HUDEP-2 (cell line): Measurements from ENCODE around the gene EEPD1.

Experiments used
- DNase-seq, 76 experiments: peaks; one replicate each; lab custom pipeline; 2025; ENCODE audit not compliant: unreplicated experiment in 76 of 76; lab: John Stamatoyannopoulos, UW

The EEPD1 gene

DNA sequence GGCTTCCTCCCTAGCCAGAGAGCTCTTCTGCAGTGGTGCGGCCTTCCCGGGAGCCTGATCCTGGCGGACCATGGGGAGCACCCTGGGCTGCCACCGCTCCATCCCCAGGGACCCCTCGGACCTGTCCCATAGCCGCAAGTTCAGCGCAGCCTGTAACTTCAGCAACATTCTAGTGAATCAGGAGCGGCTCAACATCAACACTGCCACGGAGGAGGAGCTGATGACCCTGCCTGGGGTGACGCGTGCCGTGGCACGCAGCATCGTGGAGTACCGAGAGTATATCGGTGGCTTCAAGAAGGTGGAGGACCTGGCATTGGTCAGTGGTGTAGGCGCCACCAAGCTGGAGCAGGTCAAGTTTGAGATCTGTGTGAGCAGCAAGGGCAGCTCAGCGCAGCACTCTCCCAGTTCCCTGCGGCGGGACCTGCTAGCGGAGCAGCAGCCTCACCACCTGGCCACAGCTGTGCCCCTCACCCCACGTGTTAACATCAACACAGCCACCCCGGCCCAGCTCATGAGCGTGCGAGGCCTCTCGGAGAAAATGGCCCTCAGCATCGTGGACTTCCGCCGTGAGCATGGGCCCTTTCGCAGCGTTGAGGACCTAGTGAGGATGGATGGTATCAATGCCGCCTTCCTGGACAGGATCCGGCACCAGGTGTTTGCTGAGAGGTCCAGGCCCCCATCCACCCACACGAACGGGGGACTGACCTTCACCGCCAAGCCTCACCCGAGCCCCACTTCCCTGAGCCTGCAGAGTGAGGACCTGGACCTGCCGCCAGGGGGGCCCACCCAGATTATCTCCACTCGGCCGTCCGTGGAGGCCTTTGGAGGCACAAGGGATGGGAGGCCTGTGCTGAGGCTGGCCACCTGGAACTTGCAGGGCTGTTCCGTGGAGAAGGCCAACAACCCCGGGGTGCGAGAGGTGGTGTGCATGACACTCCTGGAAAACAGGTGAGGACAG is 1.5 kb downstream of the EEPD1 start:
- no peak for DNase-seq

DNA sequence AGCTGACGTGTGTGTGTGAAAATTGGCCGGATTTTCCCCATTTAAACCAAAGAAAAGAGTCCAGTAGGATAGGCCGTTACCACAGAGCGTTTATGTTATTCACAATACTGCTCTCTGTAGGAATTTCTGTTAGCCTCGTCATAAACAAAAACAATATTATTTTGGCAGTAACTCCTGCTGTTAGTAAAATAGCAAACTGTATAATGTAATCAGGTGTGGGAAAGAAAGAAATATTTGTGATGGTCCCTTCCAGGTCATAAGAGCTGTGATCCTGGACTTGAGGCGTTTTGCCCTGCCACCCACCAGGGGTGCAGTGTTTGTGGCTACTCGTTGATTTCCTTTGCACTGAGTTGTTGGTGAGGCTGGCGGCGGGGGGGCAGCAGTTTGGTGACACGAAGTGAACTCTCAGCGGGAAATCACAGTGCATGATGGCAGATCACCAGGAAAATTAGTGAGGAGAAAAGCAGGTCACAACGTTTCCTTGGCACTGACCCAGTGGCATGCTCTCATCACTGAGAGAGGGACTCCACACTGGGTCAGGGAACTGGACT is 2.8 kb downstream of the EEPD1 start:
- DNase-seq, result peak in 1 of 76 experiments; percentile 7

DNA sequence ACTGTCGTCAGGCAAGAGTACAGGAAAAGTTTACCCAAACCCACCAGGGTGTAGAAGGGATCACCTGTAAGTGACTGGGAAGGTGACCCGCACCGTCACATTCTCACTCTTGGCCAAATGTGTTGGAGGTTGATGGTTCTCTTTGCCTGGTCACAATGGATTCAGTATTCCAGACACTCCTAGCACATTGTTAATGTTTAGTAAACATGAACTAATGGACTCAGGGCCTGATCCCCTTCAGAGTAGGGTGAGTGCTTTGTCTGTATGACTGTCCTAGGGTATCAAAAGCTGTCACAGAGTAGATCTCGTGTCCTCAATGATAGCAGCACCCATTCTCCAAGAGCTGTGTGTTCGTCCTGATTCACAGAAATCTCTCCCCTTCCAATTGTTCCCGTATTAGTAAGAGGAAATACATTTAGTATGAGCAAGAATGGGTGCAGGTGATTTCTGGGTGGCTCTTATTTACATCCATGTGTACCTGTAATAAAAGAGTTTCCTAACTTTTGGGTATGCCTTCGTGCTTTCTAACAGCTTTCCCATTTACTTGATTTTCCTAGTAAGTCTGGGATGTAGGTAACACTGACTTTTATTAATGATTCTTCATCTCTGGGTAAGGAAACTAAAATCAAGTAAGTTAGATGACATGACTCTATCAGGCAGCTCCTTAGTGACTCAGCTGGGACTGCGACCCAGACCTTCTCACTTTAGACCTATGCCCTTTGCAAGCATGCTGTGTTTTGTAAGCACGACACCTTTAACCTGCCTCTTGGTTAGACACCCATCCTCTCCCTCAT is 4.7 kb downstream of the EEPD1 start:
- DNase-seq, result no peak

GRCh38 chr7:36158321-36158605 is 5.2 kb downstream of the EEPD1 start:
- DNase-seq, result no peak

GRCh38 chr7:36159618-36160017 is 6.6 kb downstream of the EEPD1 start:
- no peak for DNase-seq

DNA sequence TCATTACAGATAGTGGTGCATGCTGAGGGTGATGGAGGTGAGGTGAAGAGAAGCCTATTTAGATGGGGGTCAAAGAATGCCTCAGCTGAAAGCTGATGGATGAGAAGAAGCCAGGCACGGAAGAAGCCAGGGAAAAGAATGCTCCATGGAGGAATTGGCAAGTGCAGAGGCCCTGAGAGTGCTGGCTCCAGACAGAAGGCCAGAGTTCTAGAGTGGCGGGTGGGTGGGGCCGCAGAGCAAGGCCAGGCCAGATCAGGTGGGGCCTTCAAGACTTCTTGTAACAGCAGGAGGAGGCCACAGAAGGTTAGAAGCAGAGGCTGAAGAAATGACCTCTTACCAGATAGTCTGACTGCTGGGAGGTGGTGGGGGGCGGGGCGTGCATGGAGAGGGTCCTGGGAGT is 7.3 kb downstream of the EEPD1 start:
- DNase-seq, result no peak

- DNase-seq, result no peak
Observed at GRCh38 chr7:36161996-36162395, 8.9 kb downstream of the EEPD1 start.

DNA sequence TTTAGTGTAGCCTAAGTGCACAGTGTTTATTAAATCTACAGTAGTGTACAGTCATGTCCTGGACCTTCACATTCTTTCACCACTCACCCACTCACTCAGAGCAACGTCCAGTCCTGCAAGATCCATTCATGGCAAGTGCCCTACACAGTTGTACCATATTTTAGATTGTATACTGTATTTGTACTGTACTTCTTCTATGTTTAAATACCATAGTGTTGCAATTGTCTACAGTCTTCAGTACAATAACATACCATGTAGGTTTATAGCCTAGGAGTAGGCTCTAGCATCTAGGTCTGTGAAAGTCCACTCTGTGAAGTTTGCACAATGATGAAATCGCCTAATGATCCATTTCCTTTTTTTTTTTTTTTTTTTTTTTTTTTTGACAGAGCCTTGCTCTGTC is 12.0 kb downstream of the EEPD1 start:
- no peak for DNase-seq

GRCh38 chr7:36165802-36166201 is 12.7 kb downstream of the EEPD1 start:
- no peak for DNase-seq

DNA sequence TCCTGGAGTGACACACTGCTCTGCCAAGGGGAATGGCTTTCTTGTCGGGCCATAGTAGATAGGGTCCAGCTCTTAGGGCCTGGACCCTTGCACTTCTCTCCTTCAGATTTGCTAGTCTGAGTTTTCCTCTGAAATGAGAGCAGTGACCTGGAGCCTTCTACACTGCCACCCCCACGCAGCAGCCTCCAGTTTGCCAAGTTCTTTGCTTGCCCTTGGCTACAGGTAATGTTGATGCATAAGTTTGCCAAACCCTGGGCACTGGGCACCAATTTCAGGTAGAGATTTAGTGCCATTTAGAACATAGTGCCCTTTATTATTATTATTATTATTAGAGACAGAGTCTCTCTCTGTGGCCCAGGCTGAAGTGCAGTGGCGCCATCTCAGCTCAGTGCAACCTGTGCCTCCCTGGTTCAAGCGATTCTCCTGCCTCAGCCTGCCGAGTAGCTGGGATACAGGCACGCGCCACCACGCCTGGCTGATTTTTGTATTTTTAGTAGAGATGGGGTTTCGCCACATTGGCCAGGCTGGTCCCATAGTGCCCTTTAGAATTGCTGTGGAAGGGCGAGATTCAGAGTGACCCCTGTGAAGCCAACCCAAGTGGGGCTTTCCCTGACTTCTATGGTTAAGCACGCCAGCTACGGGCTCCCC is 14.5 kb downstream of the EEPD1 start:
- no peak for DNase-seq

- DNase-seq, result no peak
Observed at GRCh38 chr7:36171503-36171902, 18.4 kb downstream of the EEPD1 start.

DNA sequence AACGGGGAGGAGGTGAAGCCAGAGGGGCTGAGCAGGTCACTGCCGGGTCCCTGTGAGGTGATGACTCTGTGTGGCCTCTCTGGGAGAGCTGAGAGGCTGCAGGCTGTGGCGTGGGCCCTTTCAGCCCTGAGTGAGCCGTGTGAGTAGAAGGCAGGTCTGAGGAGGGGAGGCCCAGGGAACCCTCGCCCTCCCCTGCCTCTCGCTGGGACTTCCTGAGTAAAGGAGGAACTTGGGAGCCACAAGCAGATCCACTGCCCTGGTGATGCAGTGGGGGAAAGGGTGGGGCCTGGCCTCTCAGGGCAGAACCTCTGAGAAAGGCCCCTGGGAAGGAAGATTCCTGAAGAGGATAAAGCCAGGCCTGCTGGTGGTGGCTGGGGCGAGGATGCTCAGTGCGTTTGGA is 22.8 kb downstream of the EEPD1 start:
- DNase-seq, result no peak

GRCh38 chr7:36176697-36177096 is 23.6 kb downstream of the EEPD1 start:
- no peak for DNase-seq

- no peak for DNase-seq
Observed at GRCh38 chr7:36180121-36180520, 27.1 kb downstream of the EEPD1 start.

GRCh38 chr7:36181668-36182067 is 28.6 kb downstream of the EEPD1 start:
- no peak for DNase-seq

DNA sequence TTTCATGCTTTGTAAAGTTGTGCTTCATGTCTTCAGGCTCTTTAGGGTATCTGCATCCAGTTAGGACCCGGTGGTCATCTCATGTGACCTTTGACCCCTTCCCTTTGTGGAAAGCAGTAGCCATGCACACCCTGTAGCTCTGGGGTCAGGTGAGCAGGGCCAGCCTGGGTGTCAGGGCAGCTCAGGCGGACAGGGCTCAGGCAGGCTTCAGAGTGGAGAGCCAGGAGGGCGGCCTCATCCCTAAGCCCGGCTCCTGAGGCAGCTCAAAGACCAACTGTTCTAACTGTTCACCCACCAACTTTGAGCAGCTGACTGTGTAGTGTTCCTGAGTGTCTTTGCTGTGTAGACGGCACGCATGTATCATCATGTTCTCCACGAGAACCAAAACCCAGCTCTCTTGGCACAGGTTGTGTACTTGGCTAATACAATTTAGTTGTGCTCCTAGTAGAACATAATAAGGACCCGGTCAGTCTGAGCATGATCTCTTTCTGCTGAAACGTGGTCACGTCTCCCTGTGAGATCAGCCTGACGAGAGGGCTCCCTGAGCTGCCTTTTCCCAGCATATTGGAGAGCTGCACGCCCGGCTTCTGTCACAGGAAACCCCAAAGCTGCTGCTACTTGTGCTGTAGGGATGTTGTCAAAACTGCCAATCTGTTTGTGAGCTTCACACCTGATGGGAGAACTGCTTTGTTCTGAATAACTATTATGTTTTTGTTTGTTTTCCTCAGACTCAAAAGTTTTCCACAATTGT is 30.0 kb downstream of the EEPD1 start:
- DNase-seq, result no peak

- DNase-seq, result no peak
Observed at GRCh38 chr7:36185092-36185491, 32.0 kb downstream of the EEPD1 start.

DNA sequence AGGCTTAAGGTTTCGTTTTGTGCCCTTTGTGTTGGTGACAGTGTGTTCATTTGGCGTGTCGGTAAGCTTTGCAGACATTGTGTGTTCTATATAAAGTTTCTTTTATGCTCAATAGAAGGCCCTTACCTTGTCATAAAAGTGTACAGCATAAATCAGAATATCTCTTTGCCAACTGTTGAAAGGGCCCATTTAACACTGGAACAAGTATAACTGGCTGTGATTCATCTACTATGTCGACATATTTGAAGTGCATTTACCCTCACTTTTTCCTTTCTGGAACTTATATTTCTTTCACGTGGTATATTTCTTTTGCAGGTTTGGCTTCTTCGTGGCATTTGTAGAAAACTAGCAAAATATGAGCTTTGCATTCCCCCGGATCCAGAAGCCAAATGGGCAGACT is 32.7 kb downstream of the EEPD1 start:
- no peak for DNase-seq

GRCh38 chr7:36186359-36187121 is 33.5 kb downstream of the EEPD1 start:
- no peak for DNase-seq

- no peak for DNase-seq
Observed at GRCh38 chr7:36188266-36188665, 35.2 kb downstream of the EEPD1 start.
